MCF 10A (cell line): ENCODE measurements around the gene ERBIN. TPM values are rescaled to one million over a fixed set of nuclear protein-coding genes. Genes with fewer than 3 reads are reported as not detected.
"Not testable (repeated sequence)": the region's sequence is repeated elsewhere in the genome, so short reads cannot be mapped to it uniquely, and the experiment has no call there.

Source experiments
- BruUV-seq: library from RNA; stranded (reverse); fragments of 400-500 nt; replicated peaks from 2 replicates; lab custom pipeline; 2021; lab: Mats Ljungman, UMichigan
- CTCF ChIA-PET: fragments of 300-600 bp; sonication (Branson Sonifier 250); formaldehyde crosslinking; extraction: SDS; loops from one replicate; lab custom pipeline; 2021; ENCODE audit warnings: antibody characterized with exemption, inconsistent platforms; lab: Yijun Ruan, JAX
- POLR2A ChIA-PET: fragments of 300-600, 350-650 bp; sonication (Branson Sonifier 250); formaldehyde crosslinking; extraction: SDS; loops from one replicate; lab custom pipeline; 2020; ENCODE audit warnings: antibody characterized with exemption, inconsistent platforms; lab: Yijun Ruan, JAX
- DNase-seq: peaks from one replicate; pipeline ENCODE4 v3.0.0-alpha.2; 2018; ENCODE audit not compliant: unreplicated experiment
- H3K27ac Mint-ChIP-seq: one replicate; pipeline ENCODE4 v1.8.0; 2022; ENCODE audit warnings: mild to moderate bottlenecking, low read depth, mixed read lengths; ENCODE audit not compliant: unreplicated experiment
- H3K27me3 Mint-ChIP-seq: one replicate; pipeline ENCODE4 v1.8.0; 2022; ENCODE audit warnings: mixed read lengths; ENCODE audit not compliant: insufficient read depth, unreplicated experiment
- H3K36me3 Mint-ChIP-seq: one replicate; pipeline ENCODE4 v1.8.0; 2022; ENCODE audit warnings: mild to moderate bottlenecking, moderate library complexity, mixed read lengths; ENCODE audit not compliant: insufficient read depth, unreplicated experiment
- H3K4me1 Mint-ChIP-seq: one replicate; pipeline ENCODE4 v1.8.0; 2022; ENCODE audit warnings: mixed read lengths; ENCODE audit not compliant: insufficient read depth, unreplicated experiment
- H3K4me3 Mint-ChIP-seq: one replicate; pipeline ENCODE4 v1.8.0; 2022; ENCODE audit warnings: mild to moderate bottlenecking, moderate library complexity, mixed read lengths; ENCODE audit not compliant: unreplicated experiment
- H3K9me3 Mint-ChIP-seq: one replicate; pipeline ENCODE4 v1.8.0; 2022; ENCODE audit warnings: mixed read lengths; ENCODE audit not compliant: unreplicated experiment
- intact Hi-C: fragments of 100-400 bp; cut with micrococcal nuclease; formaldehyde crosslinking; loops from 2 replicates; pipeline ENCODE4 v1.14.1; 2022
- total RNA-seq: library from RNA; stranded (reverse); gene quantifications from 2 replicates; pipeline ENCODE4 v1.2.3, GENCODE V29; 2022
- TF ChIP-seq, protein P1 (sequence below): fragments of 200-600 bp; IDR thresholded peaks from one replicate; pipeline ENCODE4 v1.8.0; 2022; ENCODE audit warnings: antibody characterized with exemption, mild to moderate bottlenecking; ENCODE audit not compliant: unreplicated experiment

The ERBIN gene
- total RNA-seq, 1 experiment from 2014 or later: 71.3 TPM

DNA sequence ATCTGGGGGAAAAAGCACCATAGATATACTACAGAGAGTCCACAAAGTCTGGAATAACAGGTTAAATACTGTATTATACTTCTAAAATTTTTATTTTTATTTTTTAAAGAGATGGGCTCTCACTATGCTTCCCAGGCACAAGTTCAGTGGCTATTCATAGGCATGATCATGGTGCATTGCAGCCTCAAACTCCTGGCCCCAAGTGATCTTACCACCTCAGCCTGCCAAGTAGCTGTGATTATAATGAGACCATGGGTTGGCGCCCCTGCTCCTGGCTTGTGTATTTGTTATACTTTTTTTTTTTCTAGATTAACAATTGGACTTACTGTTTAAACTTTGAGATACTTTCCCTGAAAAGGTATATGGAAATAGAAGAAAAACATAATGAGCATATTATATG lies 25.9 kb downstream of the ERBIN start:
- H3K27me3 Mint-ChIP-seq: no peaks in the 10 kb centered on the region
- ChIA-PET CTCF (interaction anchor here (1.1 kb wide), 1 partner anchor 10 kb away, joined by 3 read pairs; no protein-coding TSS in a partner anchor), POLR2A (no interaction called here)
- H3K4me3 Mint-ChIP-seq: no peak overlapping the region
- TF ChIP-seq, protein P1, sequence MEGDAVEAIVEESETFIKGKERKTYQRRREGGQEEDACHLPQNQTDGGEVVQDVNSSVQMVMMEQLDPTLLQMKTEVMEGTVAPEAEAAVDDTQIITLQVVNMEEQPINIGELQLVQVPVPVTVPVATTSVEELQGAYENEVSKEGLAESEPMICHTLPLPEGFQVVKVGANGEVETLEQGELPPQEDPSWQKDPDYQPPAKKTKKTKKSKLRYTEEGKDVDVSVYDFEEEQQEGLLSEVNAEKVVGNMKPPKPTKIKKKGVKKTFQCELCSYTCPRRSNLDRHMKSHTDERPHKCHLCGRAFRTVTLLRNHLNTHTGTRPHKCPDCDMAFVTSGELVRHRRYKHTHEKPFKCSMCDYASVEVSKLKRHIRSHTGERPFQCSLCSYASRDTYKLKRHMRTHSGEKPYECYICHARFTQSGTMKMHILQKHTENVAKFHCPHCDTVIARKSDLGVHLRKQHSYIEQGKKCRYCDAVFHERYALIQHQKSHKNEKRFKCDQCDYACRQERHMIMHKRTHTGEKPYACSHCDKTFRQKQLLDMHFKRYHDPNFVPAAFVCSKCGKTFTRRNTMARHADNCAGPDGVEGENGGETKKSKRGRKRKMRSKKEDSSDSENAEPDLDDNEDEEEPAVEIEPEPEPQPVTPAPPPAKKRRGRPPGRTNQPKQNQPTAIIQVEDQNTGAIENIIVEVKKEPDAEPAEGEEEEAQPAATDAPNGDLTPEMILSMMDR: no peak
- H3K9me3 Mint-ChIP-seq: no peaks in the 10 kb centered on the region
- BruUV-seq: no TSS peak
- H3K36me3 Mint-ChIP-seq: no peaks in the 10 kb centered on the region
- DNase-seq: no peak
- intact Hi-C loops: no loop called here
- H3K4me1 Mint-ChIP-seq: peaks cover 9% of the 10 kb centered on the region
- H3K27ac Mint-ChIP-seq: no peak overlapping the region

GRCh38 chr5:65954200-65954599 lies 27.8 kb downstream of the ERBIN start:
- no peaks in the 10 kb centered on the region for H3K9me3 Mint-ChIP-seq
- ChIA-PET POLR2A (interaction anchor here (0.6 to 0.8 kb wide), 2 partner anchors 189 to 233 kb away, joined by 3 read pairs; no protein-coding TSS in a partner anchor), CTCF (interaction anchor here (0.6 to 0.9 kb wide), 2 partner anchors 9 to 29 kb away, joined by 3 read pairs; no protein-coding TSS in a partner anchor)
- BruUV-seq: no TSS peak
- no peaks in the 10 kb centered on the region for H3K36me3 Mint-ChIP-seq
- no peaks in the 10 kb centered on the region for H3K27me3 Mint-ChIP-seq
- H3K27ac Mint-ChIP-seq: no peak overlapping the region
- TF ChIP-seq, protein P1: no peak
- peaks cover 9% of the 10 kb centered on the region for H3K4me1 Mint-ChIP-seq
- no peak overlapping the region for H3K4me3 Mint-ChIP-seq
- DNase-seq: no peak
- intact Hi-C loops: no loop called here

DNA sequence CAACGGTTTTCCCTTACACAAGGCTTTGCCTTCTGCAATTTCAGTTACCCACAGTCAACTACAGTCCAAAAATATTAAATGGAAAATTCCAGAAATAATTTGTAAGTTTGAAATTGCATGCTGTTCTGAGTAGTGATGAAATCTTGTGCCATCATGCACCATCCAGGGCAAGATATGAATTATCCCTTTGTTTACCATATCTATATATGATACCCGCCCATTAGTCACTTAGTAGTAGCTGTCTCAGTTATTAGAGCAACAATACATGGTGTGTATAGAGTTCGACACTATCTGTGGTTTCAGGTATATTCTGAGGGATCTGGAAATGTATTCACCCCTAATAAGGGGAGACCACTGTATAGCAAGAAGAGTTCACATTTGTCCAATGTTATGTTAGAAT lies 29.4 kb downstream of the ERBIN start:
- Mint-ChIP-seq H3K4me1 (peaks cover 9% of the 10 kb centered on the region), H3K27me3 (no peaks in the 10 kb centered on the region), H3K36me3 (no peaks in the 10 kb centered on the region), H3K9me3 (no peaks in the 10 kb centered on the region), H3K27ac (no peak overlapping the region), H3K4me3 (no peak overlapping the region)
- no peak for DNase-seq
- BruUV-seq: no TSS peak
- TF ChIP-seq, protein P1: no peak
- POLR2A ChIA-PET: interaction anchor here (0.7 kb wide), 1 partner anchor 562 kb away, joined by 3 read pairs; no protein-coding TSS in a partner anchor
- intact Hi-C loops: no loop called here
- CTCF ChIA-PET: no interaction called here

GRCh38 chr5:65957703-65958102 lies 31.3 kb downstream of the ERBIN start:
- H3K27ac Mint-ChIP-seq, H3K27me3 Mint-ChIP-seq, DNase-seq, H3K4me3 Mint-ChIP-seq, H3K9me3 Mint-ChIP-seq, intact Hi-C loops, BruUV-seq, H3K36me3 Mint-ChIP-seq, CTCF ChIA-PET, POLR2A ChIA-PET: not testable (repeated sequence)
- peaks cover 17% of the 10 kb centered on the region for H3K4me1 Mint-ChIP-seq
